A673 (cell line): ENCODE measurements around the gene TBC1D5. TPM values are rescaled to one million over a fixed set of nuclear protein-coding genes. Genes with fewer than 3 reads are reported as not detected.

Experiments
- BruUV-seq: library from RNA; stranded (reverse); fragments of 400-500 nt; replicated peaks from 2 replicates; lab custom pipeline; 2021; lab: Mats Ljungman, UMichigan
- CTCF ChIA-PET: fragments of 300-600 bp; sonication (Branson Sonifier 250); formaldehyde crosslinking; loops from one replicate; lab custom pipeline; 2022; ENCODE audit warnings: antibody characterized with exemption; lab: Charles Lee
- POLR2A ChIA-PET: fragments of 300-600 bp; sonication (Branson Sonifier 250); formaldehyde crosslinking; loops from one replicate; lab custom pipeline; 2022; ENCODE audit warnings: antibody characterized with exemption; ENCODE audit not compliant: low non-redundant PET; lab: Charles Lee
- DNase-seq: peaks from one replicate; pipeline ENCODE4 v3.0.0-alpha.2; 2015; ENCODE audit warnings: low spot score
- H3K27ac ChIP-seq: fragments of 200-600 bp; sonication (generic); 2 replicates; pipeline ENCODE4 v1.5.1; 2016; ENCODE audit warnings: mixed run types, low read depth, mild to moderate bottlenecking, mixed read lengths, antibody characterized with exemption, low read length; ENCODE audit not compliant: poor library complexity, severe bottlenecking
- H3K27me3 ChIP-seq: fragments of 200-600 bp; sonication (generic); replicated peaks from 2 replicates; pipeline ENCODE4 v1.6.1; 2017; ENCODE audit warnings: mixed run types, low read depth, mild to moderate bottlenecking, mixed read lengths, antibody characterized with exemption, low read length; ENCODE audit not compliant: insufficient read depth, poor library complexity
- H3K36me3 ChIP-seq: fragments of 200-600 bp; sonication (generic); 2 replicates; pipeline ENCODE4 v1.6.1; 2016; ENCODE audit warnings: mixed run types, mild to moderate bottlenecking, mixed read lengths, antibody characterized with exemption, low read length; ENCODE audit not compliant: insufficient read depth, poor library complexity, severe bottlenecking
- H3K4me1 ChIP-seq: fragments of 200-600 bp; sonication (generic); 2 replicates; pipeline ENCODE4 v1.6.1; 2017; ENCODE audit warnings: mixed run types, mild to moderate bottlenecking, mixed read lengths, antibody characterized with exemption, low read length; ENCODE audit not compliant: insufficient read depth, poor library complexity, severe bottlenecking
- H3K4me3 ChIP-seq: fragments of 200-600 bp; sonication (generic); 2 replicates; pipeline ENCODE4 v1.5.1; 2016; ENCODE audit warnings: low read depth, mixed run types, mild to moderate bottlenecking, mixed read lengths, low read length; ENCODE audit not compliant: poor library complexity, severe bottlenecking
- H3K9me3 ChIP-seq: fragments of 200-600 bp; sonication (generic); 2 replicates; pipeline ENCODE4 v1.6.1; 2016; ENCODE audit warnings: mixed run types, low read depth, mild to moderate bottlenecking, mixed read lengths, antibody characterized with exemption, low read length; ENCODE audit not compliant: poor library complexity, severe bottlenecking
- EZH2 ChIP-seq: fragments of 200-600 bp; sonication (generic); IDR thresholded peaks from 2 replicates; pipeline ENCODE4 v1.6.1; 2017; ENCODE audit warnings: borderline replicate concordance, low read depth, mild to moderate bottlenecking, mixed read lengths, antibody characterized with exemption, low read length; ENCODE audit not compliant: poor library complexity, severe bottlenecking
- intact Hi-C: fragments of 100-400 bp; cut with micrococcal nuclease; formaldehyde crosslinking; loops from one replicate; pipeline ENCODE4 v1.10.0; 2022; ENCODE audit not compliant: unreplicated experiment
- total RNA-seq: library from RNA; stranded (reverse); gene quantifications from 2 replicates; pipeline ENCODE4 v1.2.3, GENCODE V29; 2021
- TF ChIP-seq, protein P1 (sequence below): fragments of 300-800, 200-600 bp; sonication (generic); conservative IDR thresholded peaks from 2 replicates; pipeline ENCODE4 v1.5.1; 2017; ENCODE audit warnings: low read depth, mild to moderate bottlenecking, antibody characterized with exemption, low read length, moderate library complexity, mixed read lengths

Gene TBC1D5
- total RNA-seq, 1 experiment from 2014 or later: 40.7 TPM

DNA sequence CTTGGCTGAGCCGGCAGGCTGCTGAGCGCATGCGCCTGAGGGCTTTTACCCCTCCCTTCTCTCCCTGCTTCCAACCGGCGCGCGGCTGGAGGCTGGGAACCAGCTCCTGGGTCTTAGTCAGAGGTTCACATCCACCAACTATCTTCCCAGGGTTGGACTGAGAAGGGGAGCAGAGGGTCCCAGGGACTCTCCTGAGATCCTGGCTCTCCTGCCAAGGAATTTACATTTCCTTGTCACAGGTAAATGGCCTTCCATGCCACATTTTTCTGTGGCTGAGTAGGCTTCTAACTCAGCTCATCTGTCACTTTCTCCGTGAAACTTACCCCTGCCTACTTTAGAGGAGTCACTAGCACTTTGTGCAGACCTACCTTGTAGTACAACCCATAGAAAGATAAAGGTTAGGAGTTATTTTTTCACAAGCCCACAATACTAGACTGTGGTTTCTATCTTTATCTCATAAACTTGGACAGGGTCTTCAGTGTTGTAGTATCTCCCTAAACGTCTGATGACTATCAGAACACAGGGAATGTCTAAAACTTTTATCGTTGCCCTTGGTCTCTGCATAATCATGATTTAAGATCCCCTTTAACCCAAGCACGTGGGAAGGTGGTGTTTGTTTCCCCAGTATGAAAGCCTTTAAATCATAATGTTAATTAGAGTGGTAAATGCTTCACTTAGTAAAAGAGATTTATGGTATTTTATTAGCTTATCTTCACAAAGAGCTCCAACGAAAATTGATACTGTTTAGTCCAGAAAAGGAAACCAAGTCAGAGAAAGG lies 638 bp upstream of the TBC1D5 start:
- no peak for DNase-seq
- TF ChIP-seq, protein P1, sequence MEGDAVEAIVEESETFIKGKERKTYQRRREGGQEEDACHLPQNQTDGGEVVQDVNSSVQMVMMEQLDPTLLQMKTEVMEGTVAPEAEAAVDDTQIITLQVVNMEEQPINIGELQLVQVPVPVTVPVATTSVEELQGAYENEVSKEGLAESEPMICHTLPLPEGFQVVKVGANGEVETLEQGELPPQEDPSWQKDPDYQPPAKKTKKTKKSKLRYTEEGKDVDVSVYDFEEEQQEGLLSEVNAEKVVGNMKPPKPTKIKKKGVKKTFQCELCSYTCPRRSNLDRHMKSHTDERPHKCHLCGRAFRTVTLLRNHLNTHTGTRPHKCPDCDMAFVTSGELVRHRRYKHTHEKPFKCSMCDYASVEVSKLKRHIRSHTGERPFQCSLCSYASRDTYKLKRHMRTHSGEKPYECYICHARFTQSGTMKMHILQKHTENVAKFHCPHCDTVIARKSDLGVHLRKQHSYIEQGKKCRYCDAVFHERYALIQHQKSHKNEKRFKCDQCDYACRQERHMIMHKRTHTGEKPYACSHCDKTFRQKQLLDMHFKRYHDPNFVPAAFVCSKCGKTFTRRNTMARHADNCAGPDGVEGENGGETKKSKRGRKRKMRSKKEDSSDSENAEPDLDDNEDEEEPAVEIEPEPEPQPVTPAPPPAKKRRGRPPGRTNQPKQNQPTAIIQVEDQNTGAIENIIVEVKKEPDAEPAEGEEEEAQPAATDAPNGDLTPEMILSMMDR: no peak
- TF ChIP-seq EZH2: no peak

DNA sequence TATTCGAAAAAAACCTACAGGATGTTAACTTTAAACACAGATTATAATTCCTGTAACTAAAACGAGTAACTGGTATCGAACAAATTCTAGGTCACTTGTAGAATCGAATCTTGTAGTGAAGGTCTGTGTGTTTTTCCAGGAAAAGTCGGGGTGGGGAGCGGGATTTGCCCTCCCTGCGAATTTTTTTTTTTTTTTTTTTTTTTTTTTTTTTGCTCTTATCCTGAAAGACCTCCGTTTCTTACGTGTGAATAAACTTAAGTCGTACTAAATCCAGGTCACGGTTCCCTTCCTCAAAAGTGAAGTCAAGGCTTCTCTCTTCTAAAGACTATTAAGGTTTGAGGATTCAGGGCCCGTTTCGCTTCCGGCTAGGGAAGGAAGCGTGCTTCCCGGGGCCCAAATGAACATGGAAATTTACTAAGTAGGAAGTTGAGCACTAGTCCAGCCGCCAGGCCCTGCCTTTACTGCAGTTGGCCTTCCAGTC lies 770 bp downstream of the TBC1D5 start:
- POLR2A ChIA-PET: no interaction called here
- Histone ChIP-seq H3K27ac (peak overlapping the region; percentile 93), H3K36me3 (no peaks in the 10 kb centered on the region), H3K4me3 (peak overlapping the region; percentile 62), H3K27me3 (no peaks in the 10 kb centered on the region), H3K4me1 (peaks cover 23% of the 10 kb centered on the region), H3K9me3 (no peaks in the 10 kb centered on the region)
- BruUV-seq: no TSS peak
- intact Hi-C loops: no loop called here
- DNase-seq: no peak
- CTCF ChIA-PET: interaction anchor here (0.6 to 1.1 kb wide), 2 partner anchors 97 to 118 kb away, joined by 3 to 7 read pairs; no protein-coding TSS in a partner anchor
- TF ChIP-seq EZH2: no peak
- TF ChIP-seq, protein P1: no peak

More for the DNA sequence above, 638 bp upstream of the TBC1D5 start:
- Histone ChIP-seq H3K4me1 (peaks cover 23% of the 10 kb centered on the region), H3K36me3 (no peaks in the 10 kb centered on the region), H3K27me3 (no peaks in the 10 kb centered on the region), H3K4me3 (peak overlapping the region; percentile 62), H3K27ac (peak overlapping the region; percentile 93), H3K9me3 (no peaks in the 10 kb centered on the region)
- intact Hi-C loops: no loop called here
- POLR2A ChIA-PET: no interaction called here
- BruUV-seq: TSS peak; percentile 64
- CTCF ChIA-PET: interaction anchor here (1.1 kb wide), 1 partner anchor 98 kb away, joined by 7 read pairs; no protein-coding TSS in a partner anchor

DNA sequence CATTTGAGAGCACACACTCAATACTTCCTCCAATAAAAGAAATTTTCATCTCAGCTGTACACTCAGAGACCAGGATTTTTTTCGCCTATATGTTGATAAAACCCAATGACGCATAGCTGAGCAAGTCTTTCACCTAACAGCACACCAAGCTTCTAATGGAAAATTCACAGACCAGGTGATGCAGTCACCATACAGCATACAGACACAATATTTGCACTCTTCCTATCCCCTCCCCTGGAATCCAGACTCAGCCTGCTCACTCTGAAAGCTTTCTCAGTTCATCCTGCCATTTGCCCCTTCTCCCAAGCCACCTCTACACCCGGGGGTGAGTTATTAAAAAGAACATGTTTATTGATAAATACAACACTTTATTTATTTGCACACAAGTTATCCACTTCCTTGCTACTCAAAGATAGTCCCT lies 1.7 kb downstream of the TBC1D5 start:
- POLR2A ChIA-PET: no interaction called here
- Histone ChIP-seq H3K27me3 (no peaks in the 10 kb centered on the region), H3K9me3 (no peaks in the 10 kb centered on the region), H3K4me1 (peaks cover 23% of the 10 kb centered on the region), H3K4me3 (peak overlapping the region; percentile 62), H3K36me3 (no peaks in the 10 kb centered on the region), H3K27ac (no peak overlapping the region)
- DNase-seq: no peak
- TF ChIP-seq, protein P1: no peak
- no peak for TF ChIP-seq EZH2
- intact Hi-C loops: no loop called here
- CTCF ChIA-PET: no interaction called here
- BruUV-seq: no TSS peak
